ENCODE data around the gene SPATA45. TPM values are rescaled to one million over a fixed set of nuclear protein-coding genes. Genes with fewer than 3 reads are reported as not detected.

SPATA45 gene
- polyA plus RNA-seq, 1 of the 3 experiments (the other 2 are of a cell fraction) = not detected

DNA sequence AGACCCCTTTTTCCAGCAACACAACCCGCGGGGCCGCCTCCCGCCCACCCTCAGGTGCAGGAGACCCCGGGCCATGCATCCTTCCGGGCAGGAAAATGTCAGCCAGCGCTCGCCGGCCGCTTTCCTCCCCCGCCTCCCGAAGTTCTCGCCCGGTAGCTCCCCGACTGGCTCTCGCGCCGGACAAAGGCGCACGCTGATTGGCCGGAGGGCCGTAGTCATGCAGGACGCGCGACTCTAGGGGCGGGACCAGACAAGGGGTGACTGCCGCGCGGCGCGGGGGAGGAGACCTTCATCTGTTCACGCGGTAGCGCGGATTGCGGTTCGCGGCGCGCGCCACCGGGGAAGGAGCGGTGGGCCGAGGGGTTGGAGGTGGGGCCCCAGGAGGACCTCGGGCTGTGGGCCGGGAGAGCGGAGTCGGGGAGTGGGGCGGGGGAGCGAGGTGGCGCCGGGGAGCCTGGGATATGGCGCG, 10.6 kb upstream of the SPATA45 start, which contains the start of gene FLVCR1 (continued):
- TF ChIP-seq SMC3 (IDR thresholded peaks at IDR 0.05; ENCODE audit: low read depth, low read length) (no peak), FOXJ3 (CRISPR knock-in tag; IDR thresholded peaks at IDR 0.05) (no peak), EZH2phosphoT487 (IDR thresholded peaks at IDR 0.05; ENCODE audit: borderline replicate concordance, low read depth) (no peak), GABPA (IDR thresholded peaks at IDR 0.05; ENCODE audit: low read depth) (peak; percentile 36; the same call in 1 of the 2 replicates), RCOR1 (IDR thresholded peaks at IDR 0.05; ENCODE audit: low read length) (no peak; the same call in 1 of the 2 replicates), TEAD4 (IDR thresholded peaks at IDR 0.05; ENCODE audit: borderline replicate concordance, insufficient read depth) (no peak), EP300 (IDR thresholded peaks at IDR 0.05; ENCODE audit: borderline replicate concordance in 1 of 2, low read depth in 1 of 2, low read length in 1 of 2) (no peak), YY1 (IDR thresholded peaks at IDR 0.05; ENCODE audit: low read depth) (peak; percentile 63; the same call in 1 of the 2 replicates), SIN3A (IDR thresholded peaks at IDR 0.05; ENCODE audit: borderline replicate concordance, low read depth, low read length) (peak; percentile 11; the same call in 1 of the 2 replicates), CHD2 (IDR thresholded peaks at IDR 0.05; ENCODE audit: low read length, partially characterized antibody) (peak; percentile 86), RAD21 (IDR thresholded peaks at IDR 0.05; ENCODE audit: low read length) (no peak), FOXM1 (IDR thresholded peaks at IDR 0.05; ENCODE audit: low read depth) (no peak), TAF1 (IDR thresholded peaks at IDR 0.05; ENCODE audit: borderline replicate concordance, low read depth, low read length) (peak; percentile 72; the same call in 1 of the 2 replicates), RXRA (IDR thresholded peaks at IDR 0.05; ENCODE audit: borderline replicate concordance, low read depth) (no peak), NRF1 (IDR thresholded peaks at IDR 0.05; ENCODE audit: low read depth, low read length) (no peak)
- TF ChIP-seq, protein P1, sequence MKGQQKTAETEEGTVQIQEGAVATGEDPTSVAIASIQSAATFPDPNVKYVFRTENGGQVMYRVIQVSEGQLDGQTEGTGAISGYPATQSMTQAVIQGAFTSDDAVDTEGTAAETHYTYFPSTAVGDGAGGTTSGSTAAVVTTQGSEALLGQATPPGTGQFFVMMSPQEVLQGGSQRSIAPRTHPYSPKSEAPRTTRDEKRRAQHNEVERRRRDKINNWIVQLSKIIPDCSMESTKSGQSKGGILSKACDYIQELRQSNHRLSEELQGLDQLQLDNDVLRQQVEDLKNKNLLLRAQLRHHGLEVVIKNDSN (IDR thresholded peaks at IDR 0.05; ENCODE audit: borderline replicate concordance, low read depth) = no peak
- TF ChIP-seq, protein P2, sequence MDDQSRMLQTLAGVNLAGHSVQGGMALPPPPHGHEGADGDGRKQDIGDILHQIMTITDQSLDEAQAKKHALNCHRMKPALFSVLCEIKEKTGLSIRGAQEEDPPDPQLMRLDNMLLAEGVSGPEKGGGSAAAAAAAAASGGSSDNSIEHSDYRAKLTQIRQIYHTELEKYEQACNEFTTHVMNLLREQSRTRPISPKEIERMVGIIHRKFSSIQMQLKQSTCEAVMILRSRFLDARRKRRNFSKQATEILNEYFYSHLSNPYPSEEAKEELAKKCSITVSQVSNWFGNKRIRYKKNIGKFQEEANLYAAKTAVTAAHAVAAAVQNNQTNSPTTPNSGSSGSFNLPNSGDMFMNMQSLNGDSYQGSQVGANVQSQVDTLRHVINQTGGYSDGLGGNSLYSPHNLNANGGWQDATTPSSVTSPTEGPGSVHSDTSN (IDR thresholded peaks at IDR 0.05) = peak; percentile 4; the same call in 1 of the 2 replicates
- TF ChIP-seq, protein P3, sequence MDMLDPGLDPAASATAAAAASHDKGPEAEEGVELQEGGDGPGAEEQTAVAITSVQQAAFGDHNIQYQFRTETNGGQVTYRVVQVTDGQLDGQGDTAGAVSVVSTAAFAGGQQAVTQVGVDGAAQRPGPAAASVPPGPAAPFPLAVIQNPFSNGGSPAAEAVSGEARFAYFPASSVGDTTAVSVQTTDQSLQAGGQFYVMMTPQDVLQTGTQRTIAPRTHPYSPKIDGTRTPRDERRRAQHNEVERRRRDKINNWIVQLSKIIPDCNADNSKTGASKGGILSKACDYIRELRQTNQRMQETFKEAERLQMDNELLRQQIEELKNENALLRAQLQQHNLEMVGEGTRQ (IDR thresholded peaks at IDR 0.05; ENCODE audit: borderline replicate concordance, low read depth, low read length) = no peak

DNA sequence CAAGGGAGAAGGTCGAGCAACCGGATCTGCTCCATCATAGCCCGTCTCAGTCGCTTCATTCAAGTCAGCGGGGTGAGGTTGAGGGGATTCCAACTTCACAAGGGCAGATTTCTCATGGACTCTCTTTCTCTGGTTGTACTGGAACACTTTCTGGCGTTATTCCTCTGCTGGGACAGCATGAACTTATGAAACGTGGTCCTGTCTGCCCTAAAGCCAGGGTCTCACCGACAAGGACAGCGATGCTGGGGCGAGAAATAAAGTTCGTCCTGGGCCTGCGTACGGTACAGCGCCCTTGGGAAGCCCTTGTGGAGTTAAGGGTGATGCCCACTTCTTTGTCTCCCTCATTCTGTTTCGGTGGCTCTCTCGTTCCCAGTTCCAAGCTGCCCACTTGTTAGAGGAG, 9.3 kb upstream of the SPATA45 start:
- Histone ChIP-seq H3K36me3 (replicated peaks in 1 of 2; ENCODE audit: control insufficient read depth in 1 of 2, insufficient read depth in 2 of 2, low read length in 1 of 2) (no peaks in the 10 kb centered on the region), H3K4me2 (peak overlapping the region; percentile 95; the same call in 1 of the 2 replicates), H3K27ac (ENCODE audit: low read depth in 2 of 2, low read length in 1 of 2) (peak overlapping the region; percentile 75 to 88; a peak in 1 of 4 replicates), H3K9me3 (no peaks in the 10 kb centered on the region), H3K79me2 (ENCODE audit: insufficient read depth) (peaks cover 41% of the 10 kb centered on the region), H3K9me2 (no peaks in the 10 kb centered on the region), H3K27me3 (ENCODE audit: insufficient read depth) (no peaks in the 10 kb centered on the region), H3K4me3 (ENCODE audit: low read depth in 2 of 2, low read length in 1 of 2) (peak overlapping the region; percentile 78 to 80; a peak in 2 of 4 replicates), H4K20me1 (ENCODE audit: insufficient read depth) (no peaks in the 10 kb centered on the region), H3K4me1 (ENCODE audit: control insufficient read depth in 1 of 2, insufficient read depth in 2 of 2, low read depth in 1 of 2, low read length in 1 of 2) (peaks cover 0 to 18% of the 10 kb centered on the region in 2 experiments; a peak in 2 of 4 replicates), H3K9ac (no peak overlapping the region), H2AFZ (ENCODE audit: low read depth) (no peak overlapping the region), H3F3A (replicated peaks; ENCODE audit: insufficient read depth) (peaks cover 8% of the 10 kb centered on the region)
- no peak for DNase-seq
- CTCF ChIA-PET = interaction anchor here (0.6 kb wide), 1 partner anchor 598 kb away, joined by 3 read pairs; no protein-coding TSS in a partner anchor
- WGBS (ENCODE audit: low lambda C conversion rate) = 96% methylated on average over 16 of the region's 16 CpGs
- POLR2A ChIA-PET = no interaction called here
- TF ChIP-seq RAD21 (IDR thresholded peaks at IDR 0.05; ENCODE audit: low read length) (no peak), NRF1 (IDR thresholded peaks at IDR 0.05; ENCODE audit: low read depth, low read length) (no peak), SIN3A (IDR thresholded peaks at IDR 0.05; ENCODE audit: borderline replicate concordance, low read depth, low read length) (no peak), NFIC (IDR thresholded peaks at IDR 0.05; ENCODE audit: borderline replicate concordance) (no peak), MEF2A (IDR thresholded peaks at IDR 0.05; ENCODE audit: borderline replicate concordance, low read depth) (no peak), GATA2 (CRISPR knock-in tag; IDR thresholded peaks at IDR 0.05) (no peak), RCOR1 (IDR thresholded peaks at IDR 0.05; ENCODE audit: low read length) (no peak)
- TF ChIP-seq, protein P2 (IDR thresholded peaks at IDR 0.05) = no peak
- TF ChIP-seq, protein P4, sequence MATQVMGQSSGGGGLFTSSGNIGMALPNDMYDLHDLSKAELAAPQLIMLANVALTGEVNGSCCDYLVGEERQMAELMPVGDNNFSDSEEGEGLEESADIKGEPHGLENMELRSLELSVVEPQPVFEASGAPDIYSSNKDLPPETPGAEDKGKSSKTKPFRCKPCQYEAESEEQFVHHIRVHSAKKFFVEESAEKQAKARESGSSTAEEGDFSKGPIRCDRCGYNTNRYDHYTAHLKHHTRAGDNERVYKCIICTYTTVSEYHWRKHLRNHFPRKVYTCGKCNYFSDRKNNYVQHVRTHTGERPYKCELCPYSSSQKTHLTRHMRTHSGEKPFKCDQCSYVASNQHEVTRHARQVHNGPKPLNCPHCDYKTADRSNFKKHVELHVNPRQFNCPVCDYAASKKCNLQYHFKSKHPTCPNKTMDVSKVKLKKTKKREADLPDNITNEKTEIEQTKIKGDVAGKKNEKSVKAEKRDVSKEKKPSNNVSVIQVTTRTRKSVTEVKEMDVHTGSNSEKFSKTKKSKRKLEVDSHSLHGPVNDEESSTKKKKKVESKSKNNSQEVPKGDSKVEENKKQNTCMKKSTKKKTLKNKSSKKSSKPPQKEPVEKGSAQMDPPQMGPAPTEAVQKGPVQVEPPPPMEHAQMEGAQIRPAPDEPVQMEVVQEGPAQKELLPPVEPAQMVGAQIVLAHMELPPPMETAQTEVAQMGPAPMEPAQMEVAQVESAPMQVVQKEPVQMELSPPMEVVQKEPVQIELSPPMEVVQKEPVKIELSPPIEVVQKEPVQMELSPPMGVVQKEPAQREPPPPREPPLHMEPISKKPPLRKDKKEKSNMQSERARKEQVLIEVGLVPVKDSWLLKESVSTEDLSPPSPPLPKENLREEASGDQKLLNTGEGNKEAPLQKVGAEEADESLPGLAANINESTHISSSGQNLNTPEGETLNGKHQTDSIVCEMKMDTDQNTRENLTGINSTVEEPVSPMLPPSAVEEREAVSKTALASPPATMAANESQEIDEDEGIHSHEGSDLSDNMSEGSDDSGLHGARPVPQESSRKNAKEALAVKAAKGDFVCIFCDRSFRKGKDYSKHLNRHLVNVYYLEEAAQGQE (IDR thresholded peaks at IDR 0.05; ENCODE audit: low read depth, low read length) = no peak
